Measurements from ENCODE around the gene ARID3B. TPM values are rescaled to one million over a fixed set of nuclear protein-coding genes. Genes with fewer than 3 reads are reported as not detected.

ARID3B gene
- total RNA-seq (10 to 100 TPM; 29.5 to 45.4 (median 36.8) TPM), polyA plus RNA-seq (10 to 100 TPM in 1 of 2 donors, 1 to 10 TPM in 1; 5.1 to 16.3 TPM), total RNA-seq (39.3 reads per million, percentile 66 among the genes with 10 or more reads in this experiment)

DNA sequence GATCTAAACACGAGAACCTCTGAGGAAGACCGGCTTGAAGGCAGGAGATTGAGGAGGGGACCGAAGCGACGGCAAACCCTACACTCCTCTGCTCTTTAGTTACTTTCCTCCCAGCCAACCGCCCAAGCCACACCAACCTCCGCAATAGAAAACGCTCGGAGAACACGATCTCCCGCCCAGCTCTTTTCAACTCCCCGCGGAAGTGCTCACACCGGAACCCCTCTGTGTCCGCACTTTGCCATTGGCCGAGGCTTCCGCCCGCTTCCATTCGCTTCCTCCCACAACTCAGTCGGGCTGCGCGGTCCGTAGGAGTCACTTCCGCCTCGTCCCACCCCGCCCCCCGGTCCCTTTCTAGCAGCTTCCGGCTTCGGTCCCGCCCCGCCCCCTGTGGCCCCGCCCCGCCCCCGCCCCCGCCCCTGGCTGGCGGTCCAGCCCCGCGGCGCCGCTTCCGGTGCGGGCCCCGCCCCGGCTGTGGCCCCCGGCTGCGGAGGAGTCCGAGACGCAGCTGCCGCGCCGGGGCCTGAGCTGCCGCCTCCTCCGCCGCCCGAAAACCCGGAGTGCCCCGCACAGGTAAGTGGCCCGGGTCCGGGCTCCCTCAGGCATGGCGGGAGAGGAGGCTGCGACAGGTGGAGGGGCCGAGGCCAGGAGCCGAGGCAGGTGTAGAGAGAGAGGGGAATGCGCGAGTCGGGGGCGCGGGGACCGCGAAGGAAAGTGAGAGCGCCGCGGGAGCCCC is at the start of gene ARID3B:
Gene ARID3B, plus strand, starts transcription at position 460 of the 733 bp plus-strand sequence. CDS start 2,717 bp downstream, outside the sequence.
- Mint-ChIP-seq H3K4me3 (peak within 1 kb of the TSS; percentile 90 to 99 (median 98)), H3K27me3 (no peaks in the 10 kb centered on the region), H3K4me1 (peaks cover 46 to 64% (median 55%) of the 10 kb centered on the region in 7 donors), H3K9me3 (no peaks in the 10 kb centered on the region), H3K36me3 (peaks cover 0 to 26% (median 0%) of the 10 kb centered on the region in 5 donors), H3K27ac (peak within 1 kb of the TSS; percentile 84 to 99 (median 94))
- CTCF ChIA-PET = interaction anchor here (0.6 to 1.0 kb wide), 2 partner anchors 73 to 904 kb away, joined by 3 read pairs; no protein-coding TSS in a partner anchor
- Histone ChIP-seq H3K9me3 (ENCODE audit: control insufficient read depth in 2 of 3, low read length in 3 of 3) (no peaks in the 10 kb centered on the region), H3K27me3 (ENCODE audit: control insufficient read depth in 2 of 2, insufficient read depth in 2 of 2, low read length in 2 of 2) (no peaks in the 10 kb centered on the region), H3K27ac (ENCODE audit: low read depth, low read length) (peak within 1 kb of the TSS; percentile 87), H3K4me3 (ENCODE audit: low read length) (peak within 1 kb of the TSS; percentile 98), H3K4me1 (ENCODE audit: control insufficient read depth in 2 of 2, insufficient read depth in 2 of 2, low read length in 2 of 2) (peaks cover 18 to 34% of the 10 kb centered on the region in 2 donors), H3K36me3 (ENCODE audit: control insufficient read depth in 2 of 3, insufficient read depth in 3 of 3, low read length in 3 of 3) (peaks cover 0 to 5% (median 0%) of the 10 kb centered on the region in 3 experiments)
- ATAC-seq (peak; percentile 94), DNase-seq (peak; percentile 72 to 95 (median 90))
- intact Hi-C loops (cut with micrococcal nuclease) = loop anchor here (1.0 to 10.0 kb wide), 21 partner anchors 36 to 1756 kb away; partner anchors contain the start of genes C15orf39 (in 2 of the 2), CLK3 (in 2 of the 2), EDC3 (in 2 of the 2) and STOML1 (in 2 of the 2)
- POLR2A ChIA-PET = interaction anchor here (0.6 to 2.7 kb wide), 10 partner anchors 11 to 913 kb away, joined by 3 to 41 read pairs (median 4); partner anchors contain the start of genes CLK3, SIN3A and UBL7

- intact Hi-C loops (cut with micrococcal nuclease) = no loop called here
- Histone ChIP-seq H3K27me3 (ENCODE audit: control insufficient read depth in 2 of 2, insufficient read depth in 2 of 2, low read length in 2 of 2) (no peaks in the 10 kb centered on the region), H3K4me3 (ENCODE audit: low read length) (no peak overlapping the region), H3K4me1 (ENCODE audit: control insufficient read depth in 2 of 2, insufficient read depth in 2 of 2, low read length in 2 of 2) (no peaks in the 10 kb centered on the region), H3K9me3 (ENCODE audit: control insufficient read depth in 2 of 3, low read length in 3 of 3) (no peaks in the 10 kb centered on the region), H3K36me3 (ENCODE audit: control insufficient read depth in 2 of 3, insufficient read depth in 3 of 3, low read length in 3 of 3) (no peaks in the 10 kb centered on the region), H3K27ac (ENCODE audit: low read depth, low read length) (no peak overlapping the region)
- H3K9me3 Mint-ChIP-seq = no peaks in the 10 kb centered on the region
- no peak for ATAC-seq
- H3K4me3 Mint-ChIP-seq = no peak overlapping the region
- H3K27me3 Mint-ChIP-seq = no peaks in the 10 kb centered on the region
- peaks cover 0 to 2% (median 0%) of the 10 kb centered on the region in 7 donors for H3K4me1 Mint-ChIP-seq
- CTCF ChIA-PET = no interaction called here
- POLR2A ChIA-PET = interaction anchor here (0.6 kb wide), 1 partner anchor 53 kb away, joined by 4 read pairs; no protein-coding TSS in a partner anchor
- H3K36me3 Mint-ChIP-seq = peaks cover 0 to 25% (median 1%) of the 10 kb centered on the region in 5 donors
- no peak overlapping the region for H3K27ac Mint-ChIP-seq
- no peak for DNase-seq
These were observed 44.4 kb upstream of the ARID3B start for GRCh38 chr15:74496648-74497047.

- H3K36me3 Mint-ChIP-seq = peaks cover 2 to 24% (median 8%) of the 10 kb centered on the region in 5 donors
- ATAC-seq (no peak), DNase-seq (no peak)
- no peaks in the 10 kb centered on the region for H3K4me1 ChIP-seq (ENCODE audit: control insufficient read depth in 2 of 2, insufficient read depth in 2 of 2, low read length in 2 of 2)
- no peaks in the 10 kb centered on the region for H3K9me3 Mint-ChIP-seq
- peaks cover 0 to 3% (median 0%) of the 10 kb centered on the region in 7 donors for H3K4me1 Mint-ChIP-seq
- no peaks in the 10 kb centered on the region for H3K27me3 ChIP-seq (ENCODE audit: control insufficient read depth in 2 of 2, insufficient read depth in 2 of 2, low read length in 2 of 2)
- H3K27ac Mint-ChIP-seq = no peak overlapping the region
- H3K4me3 ChIP-seq (ENCODE audit: low read length) = no peak overlapping the region
- intact Hi-C loops (cut with micrococcal nuclease) = no loop called here
- no peaks in the 10 kb centered on the region for H3K27me3 Mint-ChIP-seq
- ChIA-PET CTCF (no interaction called here), POLR2A (no interaction called here)
- H3K9me3 ChIP-seq (ENCODE audit: control insufficient read depth in 2 of 3, low read length in 3 of 3) = no peaks in the 10 kb centered on the region
- H3K36me3 ChIP-seq (ENCODE audit: control insufficient read depth in 2 of 3, insufficient read depth in 3 of 3, low read length in 3 of 3) = no peaks in the 10 kb centered on the region
- H3K4me3 Mint-ChIP-seq = no peak overlapping the region
- no peak overlapping the region for H3K27ac ChIP-seq (ENCODE audit: low read depth, low read length)
These were observed 43.4 kb upstream of the ARID3B start for GRCh38 chr15:74497584-74497983.

DNA sequence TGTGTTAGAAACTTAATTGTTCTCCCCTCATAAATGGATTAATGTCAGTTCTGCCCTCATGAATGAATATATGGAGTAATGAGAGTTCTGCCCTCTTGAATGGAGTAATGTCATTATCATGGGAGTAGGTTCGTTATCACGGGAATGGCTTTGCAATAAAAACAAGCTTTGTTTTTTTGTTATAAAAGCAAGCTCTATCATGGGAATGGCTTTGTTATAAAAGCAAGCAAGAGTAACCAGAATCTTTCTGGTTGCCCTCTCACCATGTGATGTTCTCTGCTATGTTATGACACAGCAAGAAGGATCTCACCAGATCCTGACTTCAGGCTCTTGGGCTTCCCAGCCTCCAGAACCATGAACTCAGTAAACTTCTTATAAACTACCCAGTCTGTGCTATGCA is 41.7 kb upstream of the ARID3B start:
- POLR2A ChIA-PET = interaction anchor here (0.7 kb wide), 1 partner anchor 29 kb away, joined by 3 read pairs; no protein-coding TSS in a partner anchor

GRCh38 chr15:74500401-74500800 is 40.6 kb upstream of the ARID3B start:
- ChIA-PET POLR2A (no interaction called here), CTCF (no interaction called here)
- H3K36me3 Mint-ChIP-seq = peaks cover 8 to 34% (median 18%) of the 10 kb centered on the region in 5 donors
- H3K4me3 Mint-ChIP-seq = no peak overlapping the region
- peak overlapping the region in 2 of 9 donors; percentile 46 to 59 for H3K27ac Mint-ChIP-seq
- Histone ChIP-seq H3K4me1 (ENCODE audit: control insufficient read depth in 2 of 2, insufficient read depth in 2 of 2, low read length in 2 of 2) (no peaks in the 10 kb centered on the region), H3K27me3 (ENCODE audit: control insufficient read depth in 2 of 2, insufficient read depth in 2 of 2, low read length in 2 of 2) (no peaks in the 10 kb centered on the region), H3K4me3 (ENCODE audit: low read length) (no peak overlapping the region), H3K27ac (ENCODE audit: low read depth, low read length) (no peak overlapping the region), H3K36me3 (ENCODE audit: control insufficient read depth in 2 of 3, insufficient read depth in 3 of 3, low read length in 3 of 3) (no peaks in the 10 kb centered on the region), H3K9me3 (ENCODE audit: control insufficient read depth in 2 of 3, low read length in 3 of 3) (no peaks in the 10 kb centered on the region)
- H3K27me3 Mint-ChIP-seq = no peaks in the 10 kb centered on the region
- peaks cover 0 to 6% (median 0%) of the 10 kb centered on the region in 7 donors for H3K4me1 Mint-ChIP-seq
- intact Hi-C loops (cut with micrococcal nuclease) = no loop called here
- DNase-seq (no peak), ATAC-seq (no peak)
- peaks cover 0 to 2% (median 0%) of the 10 kb centered on the region in 11 donors for H3K9me3 Mint-ChIP-seq

More for the DNA sequence above, 41.7 kb upstream of the ARID3B start:
- Histone ChIP-seq H3K4me3 (ENCODE audit: low read length) (no peak overlapping the region), H3K4me1 (ENCODE audit: control insufficient read depth in 2 of 2, insufficient read depth in 2 of 2, low read length in 2 of 2) (no peaks in the 10 kb centered on the region), H3K27ac (ENCODE audit: low read depth, low read length) (no peak overlapping the region), H3K27me3 (ENCODE audit: control insufficient read depth in 2 of 2, insufficient read depth in 2 of 2, low read length in 2 of 2) (no peaks in the 10 kb centered on the region), H3K9me3 (ENCODE audit: control insufficient read depth in 2 of 3, low read length in 3 of 3) (no peaks in the 10 kb centered on the region), H3K36me3 (ENCODE audit: control insufficient read depth in 2 of 3, insufficient read depth in 3 of 3, low read length in 3 of 3) (no peaks in the 10 kb centered on the region)
- no peak overlapping the region for H3K4me3 Mint-ChIP-seq
- peaks cover 0 to 2% (median 0%) of the 10 kb centered on the region in 11 donors for H3K9me3 Mint-ChIP-seq
- H3K36me3 Mint-ChIP-seq = peaks cover 8 to 30% (median 18%) of the 10 kb centered on the region in 5 donors
- ATAC-seq (no peak), DNase-seq (no peak)
- intact Hi-C loops (cut with micrococcal nuclease) = no loop called here
- CTCF ChIA-PET = no interaction called here
- H3K27ac Mint-ChIP-seq = no peak overlapping the region
- H3K27me3 Mint-ChIP-seq = no peaks in the 10 kb centered on the region
- peaks cover 0 to 6% (median 0%) of the 10 kb centered on the region in 7 donors for H3K4me1 Mint-ChIP-seq

DNA sequence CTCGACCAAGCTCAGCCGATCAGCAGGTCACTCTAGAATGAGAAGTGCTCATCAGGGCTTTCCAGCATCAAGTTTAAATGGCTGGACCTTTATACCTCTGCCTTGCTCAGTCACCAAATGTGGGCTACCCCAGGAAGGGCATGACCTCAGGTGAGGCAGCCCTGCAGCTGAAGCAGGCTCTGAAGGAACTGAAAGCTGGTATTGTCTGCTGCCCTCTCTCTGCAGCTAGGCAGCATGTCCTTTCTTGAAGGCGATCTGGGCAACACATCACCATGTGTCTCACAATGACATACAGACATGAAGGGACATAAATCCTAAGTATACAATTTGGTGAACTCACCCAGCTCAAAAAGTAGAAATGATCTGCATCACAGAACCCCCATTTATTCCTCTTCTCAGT is 38.7 kb upstream of the ARID3B start:
- Histone ChIP-seq H3K9me3 (ENCODE audit: control insufficient read depth in 2 of 3, low read length in 3 of 3) (no peaks in the 10 kb centered on the region), H3K4me1 (ENCODE audit: control insufficient read depth in 2 of 2, insufficient read depth in 2 of 2, low read length in 2 of 2) (no peaks in the 10 kb centered on the region), H3K27me3 (ENCODE audit: control insufficient read depth in 2 of 2, insufficient read depth in 2 of 2, low read length in 2 of 2) (no peaks in the 10 kb centered on the region), H3K27ac (ENCODE audit: low read depth, low read length) (no peak overlapping the region), H3K4me3 (ENCODE audit: low read length) (no peak overlapping the region), H3K36me3 (ENCODE audit: control insufficient read depth in 2 of 3, insufficient read depth in 3 of 3, low read length in 3 of 3) (no peaks in the 10 kb centered on the region)
- intact Hi-C loops (cut with micrococcal nuclease) = no loop called here
- no peak for ATAC-seq
- H3K9me3 Mint-ChIP-seq = peaks cover 0 to 2% (median 0%) of the 10 kb centered on the region in 11 donors
- DNase-seq = no peak
- no peak overlapping the region for H3K27ac Mint-ChIP-seq
- no peak overlapping the region for H3K4me3 Mint-ChIP-seq
- peaks cover 8 to 42% (median 21%) of the 10 kb centered on the region in 5 donors for H3K36me3 Mint-ChIP-seq
- no peaks in the 10 kb centered on the region for H3K27me3 Mint-ChIP-seq
- H3K4me1 Mint-ChIP-seq = peaks cover 0 to 6% (median 0%) of the 10 kb centered on the region in 7 donors
- ChIA-PET CTCF (no interaction called here), POLR2A (no interaction called here)

Data from naive thymus-derived CD4-positive, alpha-beta T cell (primary cell).